DMS 273 (cell line): Measurements from ENCODE around the gene LYRM4.

Experiments used
- DNase-seq: peaks from one replicate; lab custom pipeline; 2025; ENCODE audit not compliant: unreplicated experiment; lab: John Stamatoyannopoulos, UW

Gene LYRM4

GRCh38 chr6:5150551-5151075, 110.1 kb downstream of the LYRM4 start:
- no peak for DNase-seq

DNA sequence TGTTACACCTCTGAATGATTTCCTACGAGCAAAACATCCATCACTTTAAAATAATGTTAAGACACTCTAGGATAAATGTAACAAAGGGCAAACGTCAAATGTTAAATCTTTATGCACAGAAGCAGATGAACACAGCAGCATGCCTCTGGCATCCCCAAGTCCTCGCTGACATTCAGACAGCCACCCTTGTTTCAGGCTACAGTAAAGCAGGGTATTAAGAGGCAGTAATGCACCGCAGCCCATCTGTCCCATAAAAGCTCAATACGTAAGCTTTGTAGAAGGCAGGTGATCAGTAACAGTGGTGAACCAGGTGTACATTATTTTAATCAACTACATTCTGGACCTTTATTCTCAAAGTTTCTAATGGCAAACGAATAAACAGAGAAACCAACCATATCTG, 110.9 kb downstream of the LYRM4 start:
- no peak for DNase-seq

- no peak for DNase-seq
These were observed 111.5 kb downstream of the LYRM4 start for GRCh38 chr6:5149159-5149704.

GRCh38 chr6:5146398-5146797, 114.4 kb downstream of the LYRM4 start:
- DNase-seq = no peak

- DNase-seq = peak; percentile 90
These were observed 117.0 kb downstream of the LYRM4 start for GRCh38 chr6:5143634-5144311.

DNA sequence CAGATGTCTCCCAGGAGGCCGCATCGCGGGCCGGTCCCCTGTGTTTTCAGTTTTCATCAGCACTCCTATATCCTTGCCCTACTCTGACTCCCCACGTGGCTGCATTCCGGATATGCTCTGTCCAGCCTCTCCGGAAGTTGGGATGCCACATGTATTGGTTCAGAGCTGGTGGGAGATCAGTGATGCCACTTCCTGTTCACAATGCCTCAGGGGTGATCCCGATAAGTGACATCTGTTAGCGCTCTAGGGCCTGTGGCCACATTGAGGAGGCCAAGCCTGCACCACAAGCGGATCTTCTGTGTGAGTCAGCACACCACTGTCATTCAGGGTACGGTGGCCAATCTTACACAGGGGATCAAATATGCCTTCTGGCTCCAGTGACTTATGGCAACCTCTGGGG, 117.8 kb downstream of the LYRM4 start:
- no peak for DNase-seq

GRCh38 chr6:5142131-5142530, 118.6 kb downstream of the LYRM4 start:
- no peak for DNase-seq

DNA sequence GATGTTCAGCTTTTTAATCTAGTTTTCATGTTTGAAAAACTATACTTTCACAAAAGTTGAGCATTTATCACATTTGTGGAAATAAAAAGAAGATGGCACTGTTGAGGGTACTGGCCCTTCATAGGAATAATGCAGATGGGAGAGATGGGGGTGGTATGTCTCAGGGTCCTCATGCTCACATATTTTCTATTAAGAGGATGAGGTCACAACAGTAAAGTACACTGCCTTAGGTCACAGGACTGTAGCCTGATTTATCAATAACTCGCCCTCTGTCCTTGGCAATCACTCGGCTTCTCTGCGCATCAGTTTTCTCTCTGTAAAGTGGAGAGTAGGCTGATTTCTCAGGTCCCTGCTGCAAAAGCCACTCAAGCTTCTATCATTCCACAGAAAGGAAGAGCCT, 119.7 kb downstream of the LYRM4 start:
- DNase-seq = no peak

DNA sequence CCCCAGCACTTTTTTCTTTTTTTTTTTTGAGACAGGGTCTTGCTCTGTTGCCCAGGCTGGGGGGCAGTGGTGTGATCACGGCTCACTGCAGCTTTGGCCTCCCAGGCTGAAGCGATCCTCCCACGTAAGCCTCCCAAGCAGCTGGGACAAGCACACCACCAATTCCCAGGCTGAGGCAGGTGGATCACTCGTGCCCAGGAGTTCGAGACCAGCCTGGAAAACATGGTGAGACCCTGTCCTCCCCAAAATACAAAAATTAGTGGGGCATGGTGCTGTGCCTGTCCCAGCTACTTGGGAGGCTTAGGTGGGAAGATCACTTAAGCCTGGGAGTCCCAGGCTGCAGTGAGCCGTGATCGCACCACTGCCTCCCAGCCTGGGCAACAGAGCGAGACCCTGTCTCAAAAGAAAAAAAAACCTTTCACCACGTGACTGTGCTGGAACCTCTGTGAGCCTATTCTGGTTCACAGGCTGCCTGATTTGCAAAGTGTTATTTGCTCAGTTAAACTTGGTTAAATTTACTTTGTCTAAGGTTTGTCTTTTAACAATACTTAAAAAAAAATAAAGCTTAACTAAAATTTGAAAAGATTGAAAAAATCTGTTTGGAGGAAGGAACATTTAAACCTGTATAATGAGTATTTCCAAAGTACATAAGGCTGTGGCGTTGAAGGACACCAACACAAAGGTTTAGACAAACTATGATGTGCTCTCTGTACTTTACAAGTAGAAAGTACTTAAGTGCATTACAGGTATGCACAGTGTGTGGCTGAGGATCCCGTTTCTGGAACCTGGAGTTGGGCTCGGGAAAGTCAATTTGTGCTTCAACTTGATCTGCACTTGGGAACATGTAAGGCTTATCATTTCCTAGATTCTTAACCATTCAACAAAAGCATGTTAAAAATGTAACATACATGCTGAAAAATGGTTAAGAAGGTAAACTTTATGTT, 120.7 kb downstream of the LYRM4 start:
- DNase-seq = no peak

DNA sequence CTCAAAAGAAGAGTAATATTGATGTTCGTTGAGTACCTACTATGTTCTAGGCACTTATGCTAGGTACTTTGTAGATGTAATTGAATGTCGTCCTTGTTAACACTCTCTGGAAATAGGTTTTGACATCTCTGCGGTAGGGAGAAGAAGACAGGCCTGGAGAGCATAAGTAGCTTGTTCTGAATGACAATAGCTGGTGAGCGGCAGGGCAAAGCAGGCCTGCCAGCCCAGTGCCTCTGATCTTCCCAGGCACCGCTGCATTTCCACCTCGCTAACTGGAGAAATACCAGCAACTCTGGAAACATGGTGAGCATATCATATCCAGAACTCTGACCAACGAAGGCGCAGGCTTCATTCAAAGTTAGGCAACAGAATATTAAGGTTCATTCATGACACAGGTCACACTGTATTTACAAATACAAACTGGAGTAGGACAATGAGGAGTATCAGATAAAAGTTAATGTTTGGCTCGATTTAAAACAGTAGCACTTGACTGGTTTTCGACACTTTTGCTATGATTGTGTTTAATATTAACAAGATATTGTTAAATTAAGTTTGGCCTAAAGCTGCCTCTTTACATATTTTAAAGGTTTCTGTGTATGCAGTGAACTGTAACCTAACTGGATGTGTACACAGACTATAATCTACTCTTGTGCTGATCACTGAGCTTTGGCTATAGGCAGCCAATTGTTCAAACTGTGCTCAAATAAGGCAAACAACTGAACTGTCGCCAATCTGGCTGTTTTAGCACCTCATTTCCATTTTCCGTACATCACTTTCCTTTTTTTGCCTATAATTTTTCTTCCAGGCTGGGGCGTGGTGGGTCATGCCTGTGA, 121.5 kb downstream of the LYRM4 start:
- DNase-seq = no peak

GRCh38 chr6:5136851-5137250, 123.9 kb downstream of the LYRM4 start:
- no peak for DNase-seq

DNA sequence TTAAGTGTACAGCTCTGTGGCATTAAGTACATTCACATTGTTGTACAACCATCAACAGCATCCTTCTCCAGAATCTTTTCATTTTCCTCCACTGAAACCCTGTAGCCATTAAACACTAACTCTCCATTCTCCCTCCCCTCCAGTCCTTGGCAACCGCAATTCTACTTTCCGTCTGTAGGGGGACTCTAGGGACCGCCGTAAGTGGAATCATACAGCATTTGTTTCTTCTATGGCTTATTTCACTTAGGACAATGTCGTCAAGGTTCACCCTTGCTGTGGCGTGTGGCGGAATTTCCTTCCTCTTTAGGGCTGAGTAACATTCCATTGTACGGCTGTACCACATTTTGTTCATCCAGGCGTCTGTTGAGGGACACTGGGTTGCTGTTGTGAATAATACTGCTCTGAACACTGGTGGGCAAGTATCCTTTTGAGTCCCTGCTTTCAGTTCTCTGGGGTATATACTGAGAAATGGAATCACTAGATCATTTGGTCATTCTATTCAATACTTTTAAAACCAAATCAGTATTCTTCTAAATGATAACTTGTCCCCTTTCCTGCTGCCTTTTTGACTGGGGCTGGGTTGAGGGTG, 124.9 kb downstream of the LYRM4 start:
- peak; percentile 79 for DNase-seq

DNA sequence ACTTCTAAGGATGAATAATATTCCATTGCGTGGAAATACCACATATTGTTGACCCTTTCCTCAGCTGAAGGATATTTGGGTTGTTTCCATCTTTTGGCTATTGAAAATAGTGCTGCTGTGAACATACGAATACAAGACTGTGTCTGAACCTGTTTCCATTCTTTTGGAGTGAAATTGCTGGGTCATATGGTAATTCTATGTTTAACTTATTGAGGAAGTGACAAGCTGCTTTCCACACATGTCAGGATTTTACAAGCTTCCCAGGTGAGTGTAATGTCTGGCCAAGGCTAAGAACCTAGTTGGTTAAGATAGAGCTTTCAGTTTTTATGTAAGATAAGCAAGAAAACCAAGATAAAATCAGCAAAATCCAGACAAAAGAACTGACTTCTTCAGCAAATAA, 126.8 kb downstream of the LYRM4 start:
- DNase-seq = no peak

DNA sequence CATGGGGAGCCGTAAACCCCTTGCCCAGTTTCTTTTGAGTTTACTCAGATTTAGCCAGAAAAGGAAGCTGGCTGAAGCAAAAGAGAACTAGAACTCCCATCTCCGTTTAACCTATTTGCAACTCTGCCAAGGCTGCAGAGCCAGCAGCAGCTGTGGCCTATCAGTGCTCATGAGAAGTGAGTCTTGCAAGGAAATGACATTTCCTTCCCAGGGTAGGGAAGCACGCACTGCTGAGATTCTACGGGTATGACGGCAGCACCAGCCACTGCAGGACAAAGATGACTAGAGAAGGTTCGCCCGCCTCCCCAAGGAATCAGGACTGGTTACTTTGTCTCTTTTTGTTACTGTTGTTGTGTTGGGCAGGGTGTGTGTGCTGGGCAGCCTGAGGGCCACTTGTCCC, 128.0 kb downstream of the LYRM4 start:
- DNase-seq = no peak

DNA sequence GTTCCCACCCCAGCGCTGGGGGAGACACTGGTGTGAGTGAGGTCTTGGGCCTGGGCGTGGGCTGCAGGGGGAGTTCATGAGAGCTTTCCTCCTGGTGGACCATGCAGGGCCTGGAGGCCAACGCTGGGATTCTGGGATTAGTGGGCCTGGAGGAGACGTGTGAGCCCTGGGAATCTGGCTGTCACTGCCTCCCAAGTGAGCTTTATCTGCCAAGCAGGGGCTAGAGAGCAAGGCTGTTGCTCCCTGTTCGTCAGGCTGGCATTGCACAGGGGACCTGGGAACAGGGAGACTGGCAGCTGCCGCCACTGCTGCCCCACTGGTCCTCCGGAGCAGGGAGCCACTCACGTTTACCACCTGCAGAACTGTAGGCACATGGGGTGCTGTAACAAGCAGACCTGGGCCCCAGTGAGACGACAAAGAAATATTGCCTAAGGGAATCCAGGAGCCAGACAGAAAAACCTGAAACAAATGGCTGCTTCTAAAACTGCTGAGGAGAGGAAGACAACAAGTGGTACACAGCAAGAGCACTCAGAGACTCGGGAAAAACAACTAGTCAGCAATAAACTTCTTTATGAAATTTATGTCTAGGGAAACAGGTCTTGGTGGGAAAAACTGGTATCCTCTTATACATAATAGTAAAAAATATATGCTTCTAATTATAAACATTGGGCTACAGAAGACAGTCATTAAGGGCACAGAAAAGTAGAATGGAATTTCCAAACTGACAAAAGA, 130.4 kb downstream of the LYRM4 start:
- DNase-seq = no peak

- DNase-seq = no peak
These were observed 132.4 kb downstream of the LYRM4 start for GRCh38 chr6:5128351-5128750.

- no peak for DNase-seq
These were observed 133.6 kb downstream of the LYRM4 start for GRCh38 chr6:5127106-5127687.

DNA sequence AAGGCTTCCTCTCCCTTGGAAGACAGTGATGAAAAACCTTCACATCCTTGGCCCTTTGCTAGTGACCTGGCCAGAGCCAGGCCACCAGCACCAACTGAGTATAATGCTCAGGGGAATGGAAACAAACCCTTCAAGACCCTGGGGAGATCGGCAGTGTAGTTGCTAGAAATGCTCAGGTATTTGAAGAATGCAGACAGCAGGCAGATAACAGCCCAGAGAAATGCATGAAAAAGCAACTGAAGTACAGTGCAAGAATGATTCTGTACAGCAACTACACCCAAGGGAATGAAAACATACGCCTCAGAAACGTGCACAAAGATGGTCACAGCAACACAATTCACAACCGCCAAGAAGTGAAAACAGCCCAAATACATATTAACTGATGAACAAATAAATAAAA, 134.5 kb downstream of the LYRM4 start:
- DNase-seq = no peak

GRCh38 chr6:5125152-5126006, 135.4 kb downstream of the LYRM4 start:
- no peak for DNase-seq
